Measurements from ENCODE around the gene C11orf24.
A peak's percentile ranks its signal among the peaks of the same experiment; 100 is the strongest.

The C11orf24 gene

GRCh38 chr11:68216171-68216938, 55.4 kb downstream of the C11orf24 start:
- H3K36me3 ChIP-seq (ENCODE audit: control insufficient read depth, insufficient read depth, low read length): no peaks in the 10 kb centered on the region
- no peak overlapping the region for H3K4me3 ChIP-seq (ENCODE audit: low read length)
- H3K9me3 ChIP-seq (ENCODE audit: control insufficient read depth, low read length): no peaks in the 10 kb centered on the region
- H3K9ac ChIP-seq (ENCODE audit: low read length): peak overlapping the region; percentile 30
- no peaks in the 10 kb centered on the region for H3K27me3 ChIP-seq (ENCODE audit: control insufficient read depth, insufficient read depth, low read length)
- H3K4me1 ChIP-seq (ENCODE audit: control insufficient read depth, insufficient read depth, low read length): peaks cover 25% of the 10 kb centered on the region

- no peaks in the 10 kb centered on the region for H3K27me3 ChIP-seq (ENCODE audit: control insufficient read depth, insufficient read depth, low read length)
- H3K9ac ChIP-seq (ENCODE audit: low read length): peak overlapping the region; percentile 30
- no peaks in the 10 kb centered on the region for H3K9me3 ChIP-seq (ENCODE audit: control insufficient read depth, low read length)
- H3K4me1 ChIP-seq (ENCODE audit: control insufficient read depth, insufficient read depth, low read length): peaks cover 32% of the 10 kb centered on the region
- no peak overlapping the region for H3K4me3 ChIP-seq (ENCODE audit: low read length)
- no peaks in the 10 kb centered on the region for H3K36me3 ChIP-seq (ENCODE audit: control insufficient read depth, insufficient read depth, low read length)
These were observed 56.1 kb downstream of the C11orf24 start for GRCh38 chr11:68215524-68216170.

GRCh38 chr11:68215087-68215445, 56.7 kb downstream of the C11orf24 start:
- H3K36me3 ChIP-seq (ENCODE audit: control insufficient read depth, insufficient read depth, low read length): no peaks in the 10 kb centered on the region
- no peak overlapping the region for H3K9ac ChIP-seq (ENCODE audit: low read length)
- H3K4me1 ChIP-seq (ENCODE audit: control insufficient read depth, insufficient read depth, low read length): peaks cover 36% of the 10 kb centered on the region
- H3K27me3 ChIP-seq (ENCODE audit: control insufficient read depth, insufficient read depth, low read length): no peaks in the 10 kb centered on the region
- no peak overlapping the region for H3K4me3 ChIP-seq (ENCODE audit: low read length)
- H3K9me3 ChIP-seq (ENCODE audit: control insufficient read depth, low read length): no peaks in the 10 kb centered on the region

GRCh38 chr11:68214173-68215086, 57.3 kb downstream of the C11orf24 start:
- peak overlapping the region; percentile 94 for H3K9ac ChIP-seq (ENCODE audit: low read length)
- peak overlapping the region; percentile 53 for H3K4me3 ChIP-seq (ENCODE audit: low read length)
- peaks cover 38% of the 10 kb centered on the region for H3K4me1 ChIP-seq (ENCODE audit: control insufficient read depth, insufficient read depth, low read length)
- no peaks in the 10 kb centered on the region for H3K36me3 ChIP-seq (ENCODE audit: control insufficient read depth, insufficient read depth, low read length)
- H3K9me3 ChIP-seq (ENCODE audit: control insufficient read depth, low read length): no peaks in the 10 kb centered on the region
- no peaks in the 10 kb centered on the region for H3K27me3 ChIP-seq (ENCODE audit: control insufficient read depth, insufficient read depth, low read length)

- Histone ChIP-seq H3K4me1 (ENCODE audit: control insufficient read depth, insufficient read depth, low read length) (peaks cover 43% of the 10 kb centered on the region), H3K9me3 (ENCODE audit: control insufficient read depth, low read length) (no peaks in the 10 kb centered on the region), H3K36me3 (ENCODE audit: control insufficient read depth, insufficient read depth, low read length) (no peaks in the 10 kb centered on the region), H3K9ac (ENCODE audit: low read length) (peak overlapping the region; percentile 94), H3K4me3 (ENCODE audit: low read length) (peak overlapping the region; percentile 53), H3K27me3 (ENCODE audit: control insufficient read depth, insufficient read depth, low read length) (no peaks in the 10 kb centered on the region)
These were observed 58.1 kb downstream of the C11orf24 start for GRCh38 chr11:68213555-68214172.

GRCh38 chr11:68213135-68213515, 58.6 kb downstream of the C11orf24 start, which contains the start of gene KMT5B:
KMT5B (minus strand) TSS chr11:68213296; CDS start chr11:68190076, 23,220 bp downstream.
- peaks cover 44% of the 10 kb centered on the region for H3K4me1 ChIP-seq (ENCODE audit: control insufficient read depth, insufficient read depth, low read length)
- H3K9ac ChIP-seq (ENCODE audit: low read length): peak within 1 kb of the TSS; percentile 94

GRCh38 chr11:68212421-68213134, 59.2 kb downstream of the C11orf24 start:
- Histone ChIP-seq H3K4me1 (ENCODE audit: control insufficient read depth, insufficient read depth, low read length) (peaks cover 44% of the 10 kb centered on the region), H3K27me3 (ENCODE audit: control insufficient read depth, insufficient read depth, low read length) (no peaks in the 10 kb centered on the region), H3K36me3 (ENCODE audit: control insufficient read depth, insufficient read depth, low read length) (no peaks in the 10 kb centered on the region), H3K9me3 (ENCODE audit: control insufficient read depth, low read length) (no peaks in the 10 kb centered on the region), H3K9ac (ENCODE audit: low read length) (peak overlapping the region; percentile 84), H3K4me3 (ENCODE audit: low read length) (peak overlapping the region; percentile 96)

More at GRCh38 chr11:68213135-68213515, 58.6 kb downstream of the C11orf24 start, which contains the start of gene KMT5B:
- Histone ChIP-seq H3K36me3 (ENCODE audit: control insufficient read depth, insufficient read depth, low read length) (no peaks in the 10 kb centered on the region), H3K4me3 (ENCODE audit: low read length) (peak within 1 kb of the TSS; percentile 96), H3K27me3 (ENCODE audit: control insufficient read depth, insufficient read depth, low read length) (no peaks in the 10 kb centered on the region), H3K9me3 (ENCODE audit: control insufficient read depth, low read length) (no peaks in the 10 kb centered on the region)

- Histone ChIP-seq H3K36me3 (ENCODE audit: control insufficient read depth, insufficient read depth, low read length) (no peaks in the 10 kb centered on the region), H3K9ac (ENCODE audit: low read length) (peak overlapping the region; percentile 84), H3K4me3 (ENCODE audit: low read length) (peak overlapping the region; percentile 38), H3K4me1 (ENCODE audit: control insufficient read depth, insufficient read depth, low read length) (peaks cover 43% of the 10 kb centered on the region), H3K9me3 (ENCODE audit: control insufficient read depth, low read length) (no peaks in the 10 kb centered on the region), H3K27me3 (ENCODE audit: control insufficient read depth, insufficient read depth, low read length) (no peaks in the 10 kb centered on the region)
These were observed 60.2 kb downstream of the C11orf24 start for GRCh38 chr11:68211546-68211945.

Data from mucosa of stomach (tissue), 1 donor.